ENCODE results near the gene STOML2. TPM values are rescaled to one million over a fixed set of nuclear protein-coding genes. Genes with fewer than 3 reads are reported as not detected.
A peak's percentile ranks its signal among the peaks of the same experiment; 100 is the strongest.

Gene STOML2
- polyA plus RNA-seq, 10 donors, result 64.0 to 76.8 (median 69.4) TPM

DNA sequence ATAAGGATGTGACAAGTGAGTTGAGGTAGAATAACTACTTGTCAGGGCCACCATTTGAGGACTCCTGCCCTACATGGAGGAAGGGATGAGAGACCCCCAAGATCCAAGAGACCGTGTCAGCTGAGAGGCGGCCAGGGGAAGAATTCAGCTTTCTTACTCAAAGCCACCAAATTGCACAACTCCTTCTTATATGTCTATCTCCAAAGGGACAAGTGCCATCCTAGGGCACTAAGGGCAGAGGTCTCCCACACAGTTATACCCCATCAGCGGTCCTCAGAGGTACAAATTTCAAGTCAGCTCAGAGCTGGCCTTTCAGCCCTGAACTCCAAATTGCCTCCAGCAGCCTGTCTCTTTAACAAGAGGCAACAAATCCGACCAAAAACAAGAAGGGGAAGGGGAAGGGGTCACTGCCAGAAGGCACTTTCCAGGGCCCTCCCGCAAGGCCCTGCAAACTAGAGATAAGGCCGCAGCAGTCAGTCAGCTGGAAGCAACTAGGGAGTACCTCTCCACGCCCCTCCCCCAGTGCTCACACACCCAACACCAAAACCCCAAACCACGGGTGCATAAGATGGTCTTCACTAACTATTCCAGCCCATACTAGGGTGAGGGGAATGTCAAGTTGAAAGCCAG is 6.1 kb upstream of the STOML2 start:
- DNase-seq, result no peak

DNA sequence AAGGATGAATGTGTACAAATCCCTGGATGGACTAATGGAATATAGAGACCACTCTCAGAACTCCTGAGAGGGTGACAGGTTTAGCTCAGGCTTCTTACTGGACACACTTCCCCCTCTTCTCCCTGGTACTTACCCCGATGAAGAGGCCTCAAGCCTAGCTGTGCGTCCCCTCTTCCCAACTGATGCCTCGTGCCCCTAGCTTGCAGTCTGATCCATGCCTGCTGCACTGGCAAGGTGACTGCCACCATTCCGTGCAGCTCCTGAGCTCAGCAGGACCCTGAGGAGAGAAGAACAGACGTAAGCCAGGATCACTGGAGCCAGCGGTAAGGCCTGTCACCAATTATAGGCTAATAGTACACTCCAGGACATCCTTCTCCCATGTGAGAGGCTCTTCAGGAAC is 5.5 kb upstream of the STOML2 start:
- DNase-seq, result no peak

GRCh38 chr9:35107297-35108290 is 4.7 kb upstream of the STOML2 start:
- no peak for DNase-seq

GRCh38 chr9:35106343-35106730 is 3.4 kb upstream of the STOML2 start:
- no peak for DNase-seq

- DNase-seq, result no peak
Observed at GRCh38 chr9:35105571-35106342, 2.8 kb upstream of the STOML2 start.

- DNase-seq, result no peak
Observed at GRCh38 chr9:35105126-35105525, 2.2 kb upstream of the STOML2 start.

DNA sequence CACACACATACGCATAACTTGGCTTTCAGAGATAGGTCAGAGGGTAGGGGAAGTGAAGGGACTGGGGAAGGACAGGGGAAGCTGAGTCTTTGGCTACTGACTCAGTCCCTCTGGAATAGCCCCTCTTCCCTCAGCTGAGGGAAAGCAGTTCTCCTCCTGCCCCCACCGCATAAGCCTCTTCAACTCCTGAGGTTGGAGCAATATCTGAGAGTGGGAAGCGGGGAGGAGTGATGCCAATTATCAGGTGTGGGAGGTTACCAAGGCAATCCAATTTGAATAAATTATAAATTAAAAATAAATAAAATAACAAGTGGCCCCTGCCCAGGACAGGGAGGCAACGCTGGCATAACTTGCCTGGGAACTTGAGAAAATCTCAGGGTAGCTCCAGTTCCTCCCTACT is 1.7 kb upstream of the STOML2 start:
- DNase-seq, result no peak

- no peak for DNase-seq
Observed at GRCh38 chr9:35103660-35104191, 795 bp upstream of the STOML2 start.

DNA sequence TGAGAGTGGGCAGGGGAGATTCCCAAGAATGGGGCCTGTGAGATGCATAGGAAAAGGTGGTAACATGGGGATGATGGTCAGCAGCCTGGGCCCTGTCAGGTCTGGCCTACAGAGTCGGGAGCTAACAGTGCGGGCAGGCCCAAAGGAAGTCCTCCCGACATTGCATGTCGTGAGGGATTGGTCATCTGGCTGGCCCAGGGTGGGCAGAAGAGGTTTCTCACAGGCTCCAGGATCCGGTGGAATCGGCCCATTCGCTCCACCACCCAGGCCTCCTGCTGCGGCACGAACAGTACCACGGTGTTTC is 514 bp downstream of the STOML2 start:
- no peak for DNase-seq

GRCh38 chr9:35097573-35097972 is 5.4 kb downstream of the STOML2 start:
- DNase-seq, result no peak

DNA sequence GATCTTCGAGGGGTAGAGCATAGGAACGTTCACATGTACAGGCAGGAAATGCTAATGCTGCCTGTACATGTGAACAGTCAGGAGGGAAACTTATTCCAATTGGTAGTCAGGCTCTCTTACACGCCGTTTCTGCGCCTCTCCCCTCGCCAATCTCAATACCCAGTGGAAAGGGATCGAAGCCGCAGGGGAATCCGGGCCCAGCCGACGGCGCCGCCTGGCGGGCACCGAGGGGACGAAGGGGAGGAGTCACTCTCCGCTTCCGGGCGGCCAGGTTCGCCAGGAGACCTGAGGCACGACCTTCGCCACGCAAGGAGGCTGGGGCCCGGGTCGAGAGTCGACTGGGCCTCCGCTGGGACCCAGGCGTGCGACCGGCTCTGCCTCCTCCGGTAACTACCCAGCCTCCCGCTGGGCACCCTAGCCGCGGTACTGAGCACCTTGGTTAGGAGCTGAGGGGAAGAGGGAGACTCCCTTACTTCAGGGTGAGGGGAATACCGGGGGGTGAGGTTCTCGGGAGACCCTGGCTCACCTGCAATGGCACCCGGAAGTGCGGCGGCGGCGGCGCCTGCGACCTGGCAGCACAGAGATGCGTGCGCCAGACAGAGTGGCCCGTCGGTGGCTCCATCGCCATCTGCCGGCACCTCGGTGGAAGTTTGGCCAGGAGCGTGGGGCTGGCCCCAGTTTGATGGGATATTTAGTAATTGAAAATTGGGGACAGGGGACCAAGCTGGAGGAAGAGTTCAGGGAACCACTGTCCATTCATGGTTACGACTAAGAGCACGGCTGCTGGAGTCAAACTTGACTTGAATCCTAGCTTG is 6.7 kb downstream of the STOML2 start, which contains the start of gene PIGO:
Gene PIGO (minus strand): TSS at position 557 of the 815 bp plus-strand sequence. CDS start 1,026 bp downstream, outside the sequence.
- DNase-seq, result peak in 2 of 3 donors; percentile 88 to 94

DNA sequence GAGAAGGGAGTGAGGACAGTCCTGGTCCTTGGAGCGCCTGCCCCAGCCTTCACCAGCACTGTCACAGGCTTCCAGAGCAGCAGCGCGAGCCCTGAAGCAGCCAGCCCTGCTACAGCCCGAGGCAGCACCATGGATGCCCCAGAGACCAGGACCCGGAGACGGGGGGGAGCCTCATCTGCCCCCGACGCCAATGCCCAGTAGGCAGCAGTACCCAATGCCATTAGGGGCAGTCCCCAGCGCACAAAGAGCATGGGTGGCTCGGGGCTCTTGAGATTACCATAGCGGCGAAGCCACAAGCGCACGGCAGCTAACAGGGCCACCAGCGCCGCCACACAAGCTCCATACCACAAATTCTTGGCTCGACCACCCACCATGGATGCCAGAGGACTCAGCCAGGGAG is 11.4 kb downstream of the STOML2 start:
- no peak for DNase-seq

- no peak for DNase-seq
Observed at GRCh38 chr9:35089434-35089833, 13.5 kb downstream of the STOML2 start.

- no peak for DNase-seq
Observed at GRCh38 chr9:35085078-35085477, 17.9 kb downstream of the STOML2 start.

DNA sequence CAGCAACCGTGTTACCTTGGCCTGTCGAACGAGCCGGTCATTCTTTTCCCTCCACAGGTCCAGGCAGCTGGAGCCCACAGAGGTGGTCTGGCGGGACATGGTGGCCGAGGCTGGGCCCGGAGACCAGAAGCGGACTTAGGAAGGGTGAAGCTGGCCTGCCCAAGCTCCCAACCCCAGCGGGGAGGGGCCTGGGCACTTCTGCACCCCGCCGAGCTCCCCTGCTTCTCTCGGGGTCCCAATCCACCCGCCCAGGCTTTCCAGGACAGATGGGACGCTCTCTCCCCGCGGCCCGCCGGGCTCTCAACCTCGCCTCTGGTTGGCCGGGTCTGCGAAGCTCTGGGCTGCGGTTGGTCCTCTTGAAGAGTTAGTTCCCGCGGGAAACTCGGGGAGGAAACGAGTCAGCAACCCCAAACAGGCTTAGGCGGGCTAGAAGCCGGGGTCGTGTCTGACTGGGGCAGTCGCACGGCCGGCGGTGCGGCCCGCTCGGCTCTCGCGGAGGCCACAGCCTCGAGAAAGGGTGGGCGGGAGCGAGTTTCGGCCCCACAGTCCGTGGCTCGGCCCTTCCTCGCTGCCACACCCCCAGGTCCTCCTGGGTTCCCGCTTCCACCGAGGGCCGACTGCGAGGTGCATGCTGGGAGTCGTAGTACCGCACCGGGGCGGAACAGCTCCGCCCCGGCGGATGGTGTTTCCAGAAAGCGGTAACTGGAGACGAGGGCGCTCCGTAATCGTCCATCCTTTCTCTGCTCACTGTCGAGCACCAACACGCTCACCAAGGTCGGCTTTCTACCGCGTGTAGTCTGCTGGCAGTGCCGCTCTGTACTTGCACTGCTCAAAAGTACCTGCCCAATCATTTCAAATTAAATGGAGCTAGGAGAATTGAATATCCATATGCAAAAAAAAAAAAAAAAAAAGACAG is 23.2 kb downstream of the STOML2 start, which contains the start of gene FANCG:
Gene FANCG (minus strand): TSS at position 517 of the 916 bp plus-strand sequence. CDS start 418 bp downstream, at position 99.
- DNase-seq, result peak; percentile 91 to 98 (median 95)

- no peak for DNase-seq
Observed at GRCh38 chr9:35079041-35079425, 23.9 kb downstream of the STOML2 start.

DNA sequence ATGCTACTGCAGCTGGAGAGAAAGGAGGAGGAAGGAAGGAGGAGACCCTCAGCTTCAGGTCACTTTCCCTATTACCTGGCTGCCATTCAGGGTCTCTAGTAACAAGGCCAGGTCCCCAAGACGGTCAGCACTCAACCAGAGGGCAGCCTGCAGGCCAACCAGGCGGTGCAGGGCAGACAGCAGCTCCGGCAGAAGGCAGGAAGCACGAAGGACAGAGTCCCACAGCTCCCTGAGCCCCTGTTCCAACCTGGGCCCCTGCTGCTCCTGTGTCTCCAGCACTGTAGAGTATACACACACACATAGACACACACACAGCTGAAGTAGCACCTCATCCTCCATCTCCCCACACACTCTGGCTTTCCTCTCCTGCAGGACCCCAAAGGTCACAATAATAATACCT is 24.9 kb downstream of the STOML2 start:
- no peak for DNase-seq

- DNase-seq, result no peak
Observed at GRCh38 chr9:35076848-35077247, 26.1 kb downstream of the STOML2 start.

GRCh38 chr9:35075358-35075757 is 27.6 kb downstream of the STOML2 start:
- DNase-seq, result no peak

DNA sequence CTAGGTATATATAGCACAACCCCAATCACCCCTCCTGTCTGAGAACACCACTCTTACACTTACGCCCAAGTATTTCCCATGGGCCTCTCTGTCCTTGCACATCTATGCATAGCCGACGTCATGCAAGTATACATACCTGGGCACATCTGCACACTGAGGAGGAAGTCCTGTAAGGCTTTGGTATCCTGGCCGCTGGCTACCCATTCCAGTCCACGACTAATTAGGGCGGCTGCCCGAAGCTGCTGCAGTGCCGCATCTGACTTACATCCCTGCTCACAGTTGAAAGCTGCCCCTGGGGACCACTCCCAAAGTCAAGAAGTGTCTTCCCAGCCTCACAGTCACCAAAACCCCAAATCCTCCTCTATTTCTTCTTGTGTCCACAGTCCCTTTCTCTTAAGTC is 28.1 kb downstream of the STOML2 start:
- no peak for DNase-seq

All from muscle of back (tissue), 11 donors.